HepG2 (cell line): Measurements from ENCODE around the gene RAB14. TPM values are rescaled to one million over a fixed set of nuclear protein-coding genes. Genes with fewer than 3 reads are reported as not detected.

Experiments used
- ATAC-seq: fragments of 200-7000 bp; cut with Tn5 transposase; 3 replicates; pipeline ENCODE4 v1.9.1; 2020; ENCODE audit warnings: mild to moderate bottlenecking, moderate library complexity
- BruUV-seq: library from RNA; stranded (reverse); fragments of 400-500 nt; replicated peaks from 2 replicates; lab custom pipeline; 2021; lab: Mats Ljungman, UMichigan
- CTCF ChIA-PET: fragments of 300-600 bp; formaldehyde crosslinking; extraction: SDS; loops from one replicate; lab custom pipeline; 2021; ENCODE audit warnings: low total read pairs, inconsistent platforms, low intra/inter-chr PET ratio; lab: Yijun Ruan, JAX
- POLR2A ChIA-PET: fragments of 350-600 bp; sonication (Branson Sonifier 250); formaldehyde crosslinking; loops from one replicate; lab custom pipeline; 2020; ENCODE audit warnings: antibody characterized with exemption, inconsistent platforms; lab: Yijun Ruan, JAX
- DNase-seq: peaks from one replicate; pipeline ENCODE4 v3.0.0-alpha.2; 2015; ENCODE audit warnings: low spot score
- FAIRE-seq: peaks from 3 replicates; lab custom pipeline; 2011; peaks lifted over from hg19 to GRCh38; lab: Jason Lieb, UNC
- H2AFZ ChIP-seq: one replicate; pipeline ENCODE4 v1.6.1; 2011; ENCODE audit warnings: low read length, inconsistent platforms
- H3K27ac ChIP-seq: fragments of 300-600 bp; 3 replicates; pipeline ENCODE4 v1.8.0; 2011; ENCODE audit warnings: mixed run types, mild to moderate bottlenecking, mixed read lengths, low read length, inconsistent platforms; ENCODE audit not compliant: insufficient read depth; ENCODE audit errors: extremely low read length
- H3K27me3 ChIP-seq, 2 experiments: fragments of 200-600 bp in 1 of 2; 2 replicates in 1 of 2; 3 replicates in 1 of 2; pipeline versions ENCODE4 v1.6.0 to v1.8.0; 2011; ENCODE audit warnings: low read length in 2 of 2, mild to moderate bottlenecking in 2 of 2, moderate library complexity in 2 of 2, inconsistent platforms in 1 of 2; ENCODE audit not compliant: insufficient read depth in 2 of 2, control insufficient read depth in 1 of 2
- H3K36me3 ChIP-seq, 2 experiments: fragments of 200-600 bp in 1 of 2; replicated peaks in 1 of 2; 2 replicates in 1 of 2; 3 replicates in 1 of 2; pipeline versions ENCODE4 v1.5.1 to v1.8.0; 2011; ENCODE audit warnings: low read length in 2 of 2, inconsistent platforms in 1 of 2; ENCODE audit not compliant: insufficient read depth in 2 of 2, control insufficient read depth in 1 of 2
- H3K4me1 ChIP-seq: 2 replicates; pipeline ENCODE4 v1.5.1; 2012; ENCODE audit warnings: low read length, inconsistent platforms; ENCODE audit not compliant: insufficient read depth
- H3K4me2 ChIP-seq: 2 replicates; pipeline ENCODE4 v1.6.0; 2011; ENCODE audit warnings: low read depth, low read length, inconsistent platforms
- H3K4me3 ChIP-seq, 3 experiments: fragments of 200-600 bp in 1 of 3; sonication (generic), shearing (Covaris generic) in 1 of 3; replicated peaks in 1 of 3; 2 replicates each; pipeline ENCODE4 v1.5.1; 2011 to 2016; ENCODE audit warnings: low read length in 3 of 3, inconsistent platforms in 2 of 3, low read depth in 2 of 3, mild to moderate bottlenecking in 2 of 3, control low read depth in 1 of 3, mixed read lengths in 1 of 3; ENCODE audit not compliant: insufficient read depth in 1 of 3
- H3K79me2 ChIP-seq: one replicate; pipeline ENCODE4 v1.6.1; 2011; ENCODE audit warnings: low read length, inconsistent platforms; ENCODE audit not compliant: insufficient read depth
- H3K9ac ChIP-seq: 2 replicates; pipeline ENCODE4 v1.6.0; 2011; ENCODE audit warnings: mild to moderate bottlenecking, low read depth, low read length, inconsistent platforms; ENCODE audit not compliant: insufficient read depth
- H3K9me3 ChIP-seq: 2 replicates; pipeline ENCODE4 v1.5.1; 2012; ENCODE audit warnings: mild to moderate bottlenecking, low read length
- H4K20me1 ChIP-seq: 2 replicates; pipeline ENCODE4 v1.6.0; 2011; ENCODE audit warnings: inconsistent platforms, mild to moderate bottlenecking, low read length, moderate library complexity; ENCODE audit not compliant: insufficient read depth
- CCAR2 ChIP-seq: fragments of 200-400 bp; formaldehyde crosslinking; optimal IDR thresholded peaks from 2 replicates; pipeline ENCODE3; 2018; ENCODE audit warnings: low read depth, mild to moderate bottlenecking, low read length, moderate library complexity
- CENPX ChIP-seq: sonication (generic); formaldehyde crosslinking; IDR thresholded peaks from 2 replicates; pipeline ENCODE4 v1.9.0; 2021; ENCODE audit warnings: mild to moderate bottlenecking, missing genetic modification reagents, moderate library complexity
- HNF4A ChIP-seq: sonication (generic); formaldehyde crosslinking; IDR thresholded peaks from 2 replicates; pipeline ENCODE4 v1.4.0; 2020; ENCODE audit warnings: missing genetic modification reagents
- PITX1 ChIP-seq: sonication (generic); formaldehyde crosslinking; IDR thresholded peaks from 2 replicates; pipeline ENCODE4 v1.5.1; 2020; ENCODE audit warnings: mild to moderate bottlenecking, missing genetic modification reagents
- TCF12 ChIP-seq, 2 experiments: fragments of 450-650 bp in 1 of 2; sonication (generic) in 1 of 2; formaldehyde crosslinking in 1 of 2; IDR thresholded peaks; 2 replicates each; pipeline versions ENCODE4 v1.6.1 to v1.8.0; 2017 to 2022; ENCODE audit warnings: antibody characterized with exemption in 1 of 2, mild to moderate bottlenecking in 1 of 2, missing genetic modification reagents in 1 of 2, moderate library complexity in 1 of 2
- USF2 ChIP-seq, 2 experiments: sonication (generic) in 1 of 2; formaldehyde crosslinking in 1 of 2; IDR thresholded peaks; 2 replicates each; pipeline versions ENCODE4 v1.5.1 to v1.6.1; 2011 to 2020; ENCODE audit warnings: borderline replicate concordance in 1 of 2, low read depth in 1 of 2, low read length in 1 of 2, mild to moderate bottlenecking in 1 of 2, missing genetic modification reagents in 1 of 2, moderate library complexity in 1 of 2
- ZNF451 ChIP-seq: sonication (generic); formaldehyde crosslinking; IDR thresholded peaks from 2 replicates; pipeline ENCODE4 v1.5.0; 2020; ENCODE audit warnings: mild to moderate bottlenecking, missing genetic modification reagents
- ZNF598 ChIP-seq: sonication (generic); formaldehyde crosslinking; IDR thresholded peaks from 2 replicates; pipeline ENCODE4 v1.5.1; 2020; ENCODE audit warnings: mild to moderate bottlenecking, missing genetic modification reagents, borderline replicate concordance
- ZNF777 ChIP-seq: sonication (generic); formaldehyde crosslinking; IDR thresholded peaks from 2 replicates; pipeline ENCODE4 v1.4.0; 2020; ENCODE audit warnings: missing genetic modification reagents
- WGBS: methylation state at CpG from one replicate; pipeline ENCODE4 v1.1.6; 2017; ENCODE audit warnings: low lambda C conversion rate; 5-methylcytosine and 5-hydroxymethylcytosine counted together
- in situ Hi-C: cut with HindIII; loops from 2 replicates; pipeline ENCODE4 v1.10.0; 2017; ENCODE audit warnings: low pct_unique_long_range_greater_than_20kb; ENCODE audit not compliant: extremely low pct_ligation_motif_present
- intact Hi-C: fragments of 100-400 bp; cut with micrococcal nuclease; formaldehyde crosslinking; loops from one replicate; pipeline ENCODE4 v1.10.0; 2022; ENCODE audit not compliant: unreplicated experiment
- polyA plus RNA-seq, 8 experiments: library from polyadenylated mRNA; depleted of rRNA in 3 of 8; stranded (reverse) in 7 of 8; unstranded in 1 of 8; fragments of >200 nt; fragmentation: Illumina TruSeq in 4 of 8; extraction: Trizol in 4 of 8; gene quantifications; 2 replicates each; pipeline versions ENCODE4 v1.2.1 to v1.2.3, GENCODE V29; 2011 to 2016; ENCODE audit warnings: low read depth in 4 of 8, missing spikeins in 1 of 8, mixed read lengths in 1 of 8; ENCODE audit not compliant: insufficient read depth in 1 of 8
- total RNA-seq, 5 experiments: library from RNA; depleted of rRNA; stranded (reverse); fragments of >200 nt; fragmentation: Illumina TruSeq; extraction: Trizol; gene quantifications; 2 replicates each; pipeline ENCODE4 v1.2.3, GENCODE V29; 2016; ENCODE audit warnings: low read depth in 1 of 5

RAB14 gene
- total and polyA plus RNA-seq, 2 of the 13 experiments (the other 11 are each of a cell fraction or from before 2014, with no cell fraction given): 17.4 to 19.3 TPM

DNA sequence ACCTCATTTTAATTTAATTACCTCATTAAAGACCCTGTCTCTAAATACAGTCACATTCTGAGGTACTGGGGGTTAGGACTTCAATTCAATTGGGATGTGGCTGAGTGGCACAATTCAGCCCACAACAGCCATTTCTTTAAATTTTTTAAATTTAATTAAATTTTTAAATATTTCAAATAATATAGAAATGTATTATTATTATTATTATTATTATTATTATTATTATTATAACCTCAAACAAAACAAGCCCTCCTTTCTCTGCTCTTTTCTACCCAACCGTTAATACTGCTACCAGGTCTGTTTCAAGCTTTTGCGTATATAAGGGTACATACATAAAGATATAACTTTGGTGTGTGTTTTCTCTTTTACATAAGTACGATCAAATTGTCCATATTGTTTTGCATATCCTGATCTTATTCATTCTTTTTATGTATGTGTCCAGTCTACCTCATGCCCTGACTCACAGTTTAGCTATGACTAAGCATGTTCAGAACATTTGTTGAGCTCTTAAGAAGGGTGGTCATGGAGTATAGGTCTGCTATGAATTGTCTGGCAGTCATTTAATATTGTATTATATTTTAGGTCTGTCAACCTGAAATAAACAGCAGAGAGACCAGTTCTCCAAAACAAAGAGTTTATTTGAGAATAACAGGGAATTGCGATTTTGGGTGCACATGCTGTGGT, 16.1 kb upstream of the RAB14 start:
- Histone ChIP-seq H3K4me3 (no peak overlapping the region), H2AFZ (no peak overlapping the region), H3K79me2 (no peaks in the 10 kb centered on the region), H3K27me3 (no peaks in the 10 kb centered on the region; a peak in 1 of 5 replicates)
- no peak for TF ChIP-seq ZNF451 (CRISPR knock-in tag)
- no peak for TF ChIP-seq CENPX (CRISPR knock-in tag)
- no peak for TF ChIP-seq PITX1 (CRISPR knock-in tag)
- TF ChIP-seq ZNF598 (CRISPR knock-in tag): no peak
- TF ChIP-seq TCF12 (IDR thresholded peaks at IDR 0.05): no peak
- no peak for TF ChIP-seq TCF12 (CRISPR knock-in tag; IDR thresholded peaks at IDR 0.05)
- no peak for TF ChIP-seq USF2 (IDR thresholded peaks at IDR 0.05; ENCODE audit: low read depth, low read length)
- no peak for TF ChIP-seq USF2 (CRISPR knock-in tag; IDR thresholded peaks at IDR 0.05; ENCODE audit: borderline replicate concordance)
- no peak for TF ChIP-seq CCAR2
- no peak for TF ChIP-seq HNF4A (CRISPR knock-in tag)
- TF ChIP-seq ZNF777 (CRISPR knock-in tag): no peak
- TF ChIP-seq, all 625 proteins: peak for 0
- no peaks in the 10 kb centered on the region for H3K36me3 ChIP-seq
- no peaks in the 10 kb centered on the region for H4K20me1 ChIP-seq
- FAIRE-seq: no peak
- CTCF ChIA-PET: no interaction called here
- no peaks in the 10 kb centered on the region for H3K9me3 ChIP-seq
- in situ Hi-C loops (no loop called here), intact Hi-C loops (no loop called here)
- BruUV-seq: no TSS peak
- peaks cover 3% of the 10 kb centered on the region for H3K4me1 ChIP-seq
- no peak for ATAC-seq
- DNase-seq: no peak
- POLR2A ChIA-PET: no interaction called here
- no peak overlapping the region for H3K9ac ChIP-seq
- no peak overlapping the region for H3K4me2 ChIP-seq
- WGBS: 54% methylated on average over 4 of the region's 4 CpGs
- H3K27ac ChIP-seq: no peak overlapping the region
